ENCODE results near the gene COQ8A. TPM values are rescaled to one million over a fixed set of nuclear protein-coding genes. Genes with fewer than 3 reads are reported as not detected.

Gene COQ8A
- total RNA-seq, 1 donor from 2014 or later: 29.7 TPM

DNA sequence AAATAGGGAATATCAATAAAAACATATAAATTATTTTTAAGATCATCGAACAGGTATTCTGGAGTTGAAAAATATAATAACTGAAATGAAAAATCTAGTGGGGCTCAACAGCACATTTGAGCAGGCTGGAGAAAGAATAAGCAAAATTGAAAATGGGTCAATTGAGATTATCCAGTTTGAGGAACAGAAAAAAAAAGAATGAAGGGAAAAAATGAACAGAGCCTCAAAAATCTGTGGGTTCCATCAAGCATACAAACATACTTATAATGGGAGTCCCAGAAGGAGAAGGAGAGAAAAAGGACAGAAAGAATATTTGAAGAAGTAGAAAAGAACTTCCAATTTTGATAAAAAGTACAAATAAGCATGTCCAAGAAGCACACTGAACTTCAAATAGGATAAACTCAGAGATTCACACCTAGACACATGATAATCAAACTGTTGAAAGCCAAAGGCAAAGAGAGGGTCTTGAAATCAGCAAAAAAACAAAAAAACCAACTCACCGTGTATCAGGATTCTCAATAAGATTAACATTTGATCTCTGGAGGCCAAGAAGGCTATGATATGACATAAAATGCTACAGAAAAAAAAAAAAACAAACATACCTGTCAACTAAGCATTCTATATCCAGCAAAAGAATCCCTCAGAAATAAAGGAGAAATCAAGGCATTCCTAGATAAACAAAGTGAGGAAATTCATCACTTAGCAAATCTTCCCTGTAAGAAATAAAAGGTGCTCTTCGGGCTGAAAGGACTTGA lies 5.4 kb upstream of the COQ8A start:
- H3K4me3 Mint-ChIP-seq: no peak overlapping the region
- no peak for DNase-seq (ENCODE audit: extremely low spot score, unreplicated experiment)
- H3K9me3 Mint-ChIP-seq: peaks cover 11% of the 10 kb centered on the region
- TF ChIP-seq, protein P1, sequence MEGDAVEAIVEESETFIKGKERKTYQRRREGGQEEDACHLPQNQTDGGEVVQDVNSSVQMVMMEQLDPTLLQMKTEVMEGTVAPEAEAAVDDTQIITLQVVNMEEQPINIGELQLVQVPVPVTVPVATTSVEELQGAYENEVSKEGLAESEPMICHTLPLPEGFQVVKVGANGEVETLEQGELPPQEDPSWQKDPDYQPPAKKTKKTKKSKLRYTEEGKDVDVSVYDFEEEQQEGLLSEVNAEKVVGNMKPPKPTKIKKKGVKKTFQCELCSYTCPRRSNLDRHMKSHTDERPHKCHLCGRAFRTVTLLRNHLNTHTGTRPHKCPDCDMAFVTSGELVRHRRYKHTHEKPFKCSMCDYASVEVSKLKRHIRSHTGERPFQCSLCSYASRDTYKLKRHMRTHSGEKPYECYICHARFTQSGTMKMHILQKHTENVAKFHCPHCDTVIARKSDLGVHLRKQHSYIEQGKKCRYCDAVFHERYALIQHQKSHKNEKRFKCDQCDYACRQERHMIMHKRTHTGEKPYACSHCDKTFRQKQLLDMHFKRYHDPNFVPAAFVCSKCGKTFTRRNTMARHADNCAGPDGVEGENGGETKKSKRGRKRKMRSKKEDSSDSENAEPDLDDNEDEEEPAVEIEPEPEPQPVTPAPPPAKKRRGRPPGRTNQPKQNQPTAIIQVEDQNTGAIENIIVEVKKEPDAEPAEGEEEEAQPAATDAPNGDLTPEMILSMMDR (conservative IDR thresholded peaks at IDR 0.05): no peak
- peaks cover 5% of the 10 kb centered on the region for H3K4me1 Mint-ChIP-seq (ENCODE audit: unreplicated experiment)
- peaks cover 8% of the 10 kb centered on the region for H3K36me3 Mint-ChIP-seq
- H3K27ac Mint-ChIP-seq: no peak overlapping the region
- no peaks in the 10 kb centered on the region for H3K27me3 Mint-ChIP-seq

DNA sequence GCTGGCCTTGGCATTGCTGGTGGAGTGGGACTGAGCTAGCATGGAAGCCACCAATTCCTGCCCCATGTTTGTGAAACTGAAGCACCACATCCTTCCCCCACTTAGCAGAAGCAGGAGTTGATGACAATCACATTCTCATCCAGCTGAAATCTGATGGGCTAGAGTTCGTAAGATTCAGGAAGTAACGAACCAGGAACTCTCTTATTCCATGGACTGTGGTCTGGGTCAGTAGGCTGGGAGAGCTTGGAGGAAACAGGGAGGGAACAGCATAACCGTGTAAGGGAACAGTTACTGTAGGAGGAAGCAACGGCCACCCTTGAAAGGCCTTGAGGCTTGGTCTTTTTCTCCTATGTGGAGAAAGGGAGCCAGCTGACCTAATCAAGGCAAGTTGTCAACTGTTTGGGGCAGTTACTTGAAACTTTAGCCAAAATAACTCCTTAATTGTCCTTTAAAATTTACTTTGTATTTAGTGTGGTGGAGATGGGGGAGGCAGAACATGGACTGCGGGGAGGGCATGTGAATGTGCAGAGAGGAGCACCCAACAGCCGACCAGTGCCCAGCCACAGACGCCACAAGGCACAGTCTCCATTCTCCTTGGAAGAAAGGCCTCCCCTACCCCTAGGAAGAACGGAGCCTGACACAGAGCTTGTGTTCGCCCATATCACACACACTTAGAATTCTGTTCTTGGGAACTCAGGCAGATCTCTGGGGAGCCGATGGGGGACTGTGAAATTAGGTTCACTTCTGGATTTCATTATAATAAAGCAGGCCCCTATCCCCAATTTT lies 2.0 kb upstream of the COQ8A start:
- Mint-ChIP-seq H3K27ac (peak overlapping the region; percentile 91), H3K36me3 (peaks cover 8% of the 10 kb centered on the region), H3K4me3 (peak overlapping the region; percentile 92), H3K4me1 (ENCODE audit: unreplicated experiment) (peaks cover 23% of the 10 kb centered on the region), H3K27me3 (no peaks in the 10 kb centered on the region), H3K9me3 (peaks cover 11% of the 10 kb centered on the region)
- TF ChIP-seq, protein P1 (conservative IDR thresholded peaks at IDR 0.05): no peak
- DNase-seq (ENCODE audit: extremely low spot score, unreplicated experiment): no peak

DNA sequence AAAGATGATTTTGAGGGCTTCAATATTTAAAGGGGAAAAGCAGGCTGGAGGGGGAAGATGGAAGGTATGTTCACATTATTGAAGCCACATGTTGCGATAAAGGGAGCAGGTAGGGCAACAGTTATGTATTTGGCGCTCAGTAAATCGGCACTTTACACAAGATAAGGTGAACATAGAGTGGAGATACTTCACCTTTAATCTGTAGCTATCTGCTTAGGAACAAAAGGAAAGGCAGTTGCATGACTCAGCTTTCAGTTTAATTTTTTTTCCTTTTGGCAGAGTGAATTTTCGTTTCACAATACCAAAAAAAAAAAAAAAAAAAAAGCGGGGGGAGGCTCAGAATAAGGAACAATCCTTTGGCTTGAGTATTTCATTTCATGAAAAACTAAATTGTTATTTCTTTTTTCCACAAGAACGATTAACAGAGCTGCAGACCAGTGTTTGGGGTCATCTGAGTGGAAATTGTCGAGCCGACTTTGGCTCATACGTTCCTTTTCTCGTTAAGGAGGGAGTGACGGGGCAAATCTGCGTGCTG lies 1.1 kb upstream of the COQ8A start:
- DNase-seq (ENCODE audit: extremely low spot score, unreplicated experiment): no peak
- H3K4me3 Mint-ChIP-seq: peak overlapping the region; percentile 92
- TF ChIP-seq, protein P1 (conservative IDR thresholded peaks at IDR 0.05): no peak
- H3K36me3 Mint-ChIP-seq: peaks cover 8% of the 10 kb centered on the region
- peaks cover 11% of the 10 kb centered on the region for H3K9me3 Mint-ChIP-seq
- H3K4me1 Mint-ChIP-seq (ENCODE audit: unreplicated experiment): peaks cover 32% of the 10 kb centered on the region
- H3K27me3 Mint-ChIP-seq: no peaks in the 10 kb centered on the region
- H3K27ac Mint-ChIP-seq: peak overlapping the region; percentile 91

DNA sequence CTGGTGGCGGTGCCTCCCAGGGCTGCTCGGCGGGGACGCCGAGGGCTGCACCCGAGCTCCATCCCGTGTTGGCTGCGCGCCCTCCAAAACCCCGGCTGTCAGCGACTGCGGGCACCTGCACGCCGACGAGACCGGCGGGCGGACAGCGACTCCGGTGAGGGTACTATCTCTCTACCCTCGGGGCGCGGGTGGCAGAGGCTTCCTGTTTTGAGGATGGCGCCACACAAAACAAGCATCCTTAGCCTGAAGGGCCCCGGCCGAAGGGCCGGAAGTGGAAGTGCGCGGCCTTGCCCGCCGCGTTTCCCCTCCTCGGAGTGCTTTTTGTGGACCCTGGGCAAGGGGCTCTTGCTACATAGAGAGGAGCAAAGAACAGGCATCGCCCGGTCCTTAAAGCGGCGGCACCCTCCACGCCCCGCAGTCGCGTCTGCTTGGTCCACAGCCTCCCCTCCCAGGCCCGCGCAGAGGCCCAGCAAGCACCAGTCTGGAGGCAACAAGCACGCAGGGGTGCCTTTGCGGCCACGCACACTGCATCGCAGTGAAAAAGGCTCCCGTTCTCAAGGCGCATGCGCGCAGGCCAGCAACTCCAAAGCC lies 561 bp upstream of the COQ8A start:
- TF ChIP-seq, protein P1 (conservative IDR thresholded peaks at IDR 0.05): no peak
- H3K4me1 Mint-ChIP-seq (ENCODE audit: unreplicated experiment): peaks cover 37% of the 10 kb centered on the region
- peak overlapping the region; percentile 92 for H3K4me3 Mint-ChIP-seq
- H3K27me3 Mint-ChIP-seq: no peaks in the 10 kb centered on the region
- H3K36me3 Mint-ChIP-seq: peaks cover 7% of the 10 kb centered on the region
- peak overlapping the region; percentile 91 for H3K27ac Mint-ChIP-seq
- no peak for DNase-seq (ENCODE audit: extremely low spot score, unreplicated experiment)
- peaks cover 11% of the 10 kb centered on the region for H3K9me3 Mint-ChIP-seq

DNA sequence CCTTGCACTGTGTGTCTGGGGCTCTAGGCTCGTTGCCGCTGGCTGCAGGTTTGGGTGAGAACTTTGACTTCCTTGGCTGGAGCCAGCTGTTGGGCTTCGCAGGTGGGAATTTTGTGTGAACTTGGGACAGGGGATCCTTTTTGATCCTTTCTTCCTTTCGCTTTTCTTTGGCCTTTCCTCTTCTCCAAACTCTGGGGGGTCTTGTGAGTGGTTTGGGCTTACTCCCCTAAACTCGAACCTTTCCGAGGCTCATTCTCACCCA lies 643 bp downstream of the COQ8A start:
- TF ChIP-seq, protein P1 (conservative IDR thresholded peaks at IDR 0.05): no peak
- peaks cover 48% of the 10 kb centered on the region for H3K4me1 Mint-ChIP-seq (ENCODE audit: unreplicated experiment)
- H3K27me3 Mint-ChIP-seq: no peaks in the 10 kb centered on the region
- H3K27ac Mint-ChIP-seq: no peak overlapping the region
- H3K36me3 Mint-ChIP-seq: no peaks in the 10 kb centered on the region
- H3K9me3 Mint-ChIP-seq: no peaks in the 10 kb centered on the region
- peak overlapping the region; percentile 92 for H3K4me3 Mint-ChIP-seq
- no peak for DNase-seq (ENCODE audit: extremely low spot score, unreplicated experiment)
